CD1c-positive myeloid dendritic cell (primary cell): Measurements from ENCODE around the gene MYO5B.

Source experiments
- DNase-seq: peaks from one replicate; pipeline ENCODE4 v3.0.0-alpha.2; 2016; ENCODE audit errors: extremely low spot score

MYO5B gene

GRCh38 chr18:49855711-49856415 is 339.1 kb downstream of the MYO5B start:
- DNase-seq: no peak

- DNase-seq: no peak
Observed at GRCh38 chr18:49854681-49855080, 340.3 kb downstream of the MYO5B start.

- no peak for DNase-seq
Observed at GRCh38 chr18:49853436-49853835, 341.5 kb downstream of the MYO5B start.

- no peak for DNase-seq
Observed at GRCh38 chr18:49853011-49853410, 341.9 kb downstream of the MYO5B start.

- DNase-seq: no peak
Observed at GRCh38 chr18:49851624-49852023, 343.3 kb downstream of the MYO5B start.

GRCh38 chr18:49850636-49851035 is 344.3 kb downstream of the MYO5B start:
- no peak for DNase-seq

- no peak for DNase-seq
Observed at GRCh38 chr18:49849331-49850217, 345.4 kb downstream of the MYO5B start.

- no peak for DNase-seq
Observed at GRCh38 chr18:49848115-49848514, 346.8 kb downstream of the MYO5B start.

GRCh38 chr18:49847524-49847923 is 347.4 kb downstream of the MYO5B start:
- DNase-seq: no peak

- DNase-seq: no peak
Observed at GRCh38 chr18:49846718-49847470, 348.1 kb downstream of the MYO5B start.

GRCh38 chr18:49846361-49846662 is 348.6 kb downstream of the MYO5B start:
- DNase-seq: no peak

GRCh38 chr18:49845629-49846360 is 349.2 kb downstream of the MYO5B start:
- no peak for DNase-seq

GRCh38 chr18:49844903-49845302 is 350.0 kb downstream of the MYO5B start:
- no peak for DNase-seq

- DNase-seq: no peak
Observed at GRCh38 chr18:49843778-49844625, 350.9 kb downstream of the MYO5B start.

GRCh38 chr18:49843131-49843530 is 351.8 kb downstream of the MYO5B start:
- DNase-seq: no peak

- no peak for DNase-seq
Observed at GRCh38 chr18:49842656-49843055, 352.3 kb downstream of the MYO5B start.

GRCh38 chr18:49841236-49842217 is 353.4 kb downstream of the MYO5B start:
- no peak for DNase-seq

- DNase-seq: no peak
Observed at GRCh38 chr18:49839012-49839411, 355.9 kb downstream of the MYO5B start.

- no peak for DNase-seq
Observed at GRCh38 chr18:49838381-49838780, 356.6 kb downstream of the MYO5B start.

GRCh38 chr18:49837889-49838288 is 357.1 kb downstream of the MYO5B start:
- no peak for DNase-seq
